Measurements from ENCODE around the gene FBXO24.
"Not testable (repeated sequence)": the region's sequence is repeated elsewhere in the genome, so short reads cannot be mapped to it uniquely, and the experiment has no call there.

Gene FBXO24

DNA sequence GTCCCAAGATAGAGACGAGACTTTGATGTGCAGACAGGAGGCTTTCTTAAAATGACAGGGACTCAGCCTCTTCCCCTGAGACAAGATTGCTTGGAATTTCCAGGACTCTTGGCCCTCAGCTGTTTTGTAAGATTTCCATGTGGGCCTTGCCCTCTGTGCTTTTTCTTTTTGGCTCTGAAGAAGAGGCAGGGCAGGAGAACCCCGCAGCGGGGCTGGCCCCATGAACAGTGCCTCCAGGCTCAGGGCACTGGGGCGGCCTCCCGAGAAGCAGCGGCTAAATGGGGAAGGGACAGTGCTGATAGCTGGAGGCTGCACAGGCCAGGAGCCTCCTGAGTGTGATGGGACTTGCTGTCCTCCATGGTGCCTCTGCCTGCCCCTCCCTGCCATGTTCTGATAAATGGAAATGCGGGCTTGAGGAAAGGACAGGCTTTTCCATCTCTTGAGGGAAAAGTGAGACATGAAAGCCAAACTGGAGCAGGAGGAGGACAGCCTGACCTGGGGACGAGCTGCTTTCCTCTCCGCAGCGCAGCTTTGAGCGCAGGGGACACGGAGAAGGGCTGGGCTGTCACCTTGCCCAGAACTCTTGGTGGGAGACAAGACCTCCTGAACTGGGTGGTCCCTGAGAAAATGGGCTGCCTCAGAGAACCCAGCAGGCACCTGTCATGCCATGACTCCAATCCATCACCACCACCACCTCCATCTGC lies 24.5 kb upstream of the FBXO24 start:
- no peak for DNase-seq

DNA sequence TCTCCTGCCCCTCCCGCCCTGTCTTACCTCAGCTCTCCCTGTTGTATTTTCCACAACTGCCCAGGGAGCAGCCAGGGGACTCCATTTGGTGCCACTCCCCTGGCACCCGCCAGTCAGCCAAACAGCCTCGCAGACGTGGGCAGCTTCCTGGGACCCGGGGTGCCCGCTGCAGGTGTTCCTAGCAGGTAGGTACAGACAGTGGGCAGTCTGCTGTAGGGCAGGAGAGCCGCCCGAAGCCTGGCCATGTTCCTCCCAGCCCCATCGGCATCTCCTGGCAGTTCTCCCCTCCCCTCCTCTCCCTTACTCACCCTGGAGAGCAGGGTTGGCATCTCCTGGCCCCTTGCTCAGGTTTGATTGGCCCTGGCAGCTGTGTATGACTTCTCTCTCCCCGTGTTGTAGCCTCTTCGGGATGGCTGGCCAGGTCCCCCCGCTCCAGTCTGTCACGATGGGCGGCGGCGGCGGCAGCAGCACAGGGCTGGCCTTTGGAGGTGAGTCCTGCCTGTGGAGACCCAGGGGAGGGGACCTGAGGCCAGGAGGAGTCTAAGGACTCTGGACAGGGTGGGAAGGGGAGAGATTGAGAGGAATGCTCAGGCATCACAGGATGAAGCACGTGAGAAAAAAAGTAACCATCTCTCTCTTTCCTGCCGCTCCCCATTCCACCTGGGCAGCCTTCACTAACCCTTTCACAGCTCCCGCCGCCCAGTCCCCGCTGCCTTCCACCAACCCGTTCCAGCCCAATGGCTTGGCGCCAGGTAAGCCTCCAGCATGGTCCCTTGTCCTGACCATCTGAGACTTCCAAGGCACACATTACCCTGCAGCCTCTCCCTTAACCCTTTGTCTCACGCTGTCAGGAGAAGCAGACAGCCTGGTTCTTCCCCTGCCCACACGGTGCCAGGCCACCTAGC lies 23.7 kb upstream of the FBXO24 start:
- no peak for DNase-seq

DNA sequence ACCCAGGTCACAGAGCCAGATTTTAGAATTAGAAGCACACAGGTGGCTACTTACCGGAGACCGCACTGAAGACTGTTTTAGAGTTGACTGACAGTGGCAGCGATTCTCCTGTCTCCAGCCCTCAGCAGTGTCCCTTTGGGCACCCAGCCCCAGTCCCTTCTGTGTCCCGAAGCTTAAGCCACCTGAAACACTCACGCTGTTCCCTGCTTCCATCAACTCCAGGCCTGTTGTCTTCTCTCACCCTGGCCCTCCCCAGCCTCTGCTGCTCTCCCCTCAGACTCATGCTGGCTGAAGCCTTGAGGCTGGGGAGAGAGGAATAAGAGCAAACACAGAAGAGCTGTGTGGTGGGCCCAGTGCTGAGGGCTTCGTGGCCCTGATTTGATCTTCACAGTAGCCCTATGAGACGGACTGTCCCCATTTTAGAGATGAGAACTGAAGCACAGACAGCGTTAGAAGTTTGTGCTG lies 23.0 kb upstream of the FBXO24 start:
- no peak for DNase-seq

DNA sequence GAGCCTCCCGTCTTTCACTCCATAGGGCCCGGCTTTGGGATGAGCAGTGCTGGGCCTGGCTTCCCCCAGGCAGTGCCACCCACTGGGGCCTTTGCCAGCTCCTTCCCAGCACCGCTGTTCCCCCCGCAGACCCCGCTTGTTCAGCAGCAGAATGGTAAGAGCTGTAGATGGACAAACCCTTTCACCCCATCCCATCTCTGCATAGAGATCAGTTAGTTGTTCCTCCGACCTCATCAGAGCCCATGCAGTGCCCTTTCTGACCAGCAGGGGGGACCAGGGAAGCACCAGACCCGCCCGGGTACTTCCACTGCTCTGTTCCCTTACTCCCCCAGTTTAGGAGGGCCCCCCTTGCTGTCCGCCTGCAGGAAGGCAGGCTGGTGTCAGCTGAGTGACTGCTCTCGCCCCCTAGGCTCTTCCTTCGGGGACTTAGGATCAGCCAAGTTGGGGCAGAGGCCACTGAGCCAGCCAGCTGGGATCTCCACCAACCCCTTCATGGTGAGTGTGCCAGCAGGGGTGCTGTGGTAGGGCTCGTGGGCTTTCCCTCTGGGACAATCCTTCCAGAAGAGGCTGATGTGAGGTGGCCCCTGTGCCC lies 22.2 kb upstream of the FBXO24 start:
- peak; percentile 69 to 85 (median 77) for DNase-seq

DNA sequence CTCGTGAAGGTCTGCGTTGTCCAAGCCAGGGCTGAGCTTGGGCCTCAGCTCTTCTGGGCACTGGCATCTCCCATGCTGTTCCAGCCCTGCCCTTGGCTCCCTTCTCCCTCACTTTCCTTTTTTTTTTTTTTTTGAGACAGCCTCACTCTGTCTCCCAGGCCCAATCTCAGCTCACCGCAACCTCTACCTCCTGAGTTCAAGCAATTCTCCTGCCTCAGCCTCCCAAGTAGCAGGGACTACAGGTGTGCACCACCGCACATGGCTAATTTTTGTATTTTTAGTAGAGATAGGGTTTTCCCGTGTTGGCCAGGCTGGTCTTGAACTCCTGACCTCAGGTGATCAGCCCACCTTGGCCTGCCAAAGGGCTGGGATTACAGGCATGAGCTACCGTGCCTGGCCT lies 21.7 kb upstream of the FBXO24 start:
- not testable (repeated sequence) for DNase-seq

DNA sequence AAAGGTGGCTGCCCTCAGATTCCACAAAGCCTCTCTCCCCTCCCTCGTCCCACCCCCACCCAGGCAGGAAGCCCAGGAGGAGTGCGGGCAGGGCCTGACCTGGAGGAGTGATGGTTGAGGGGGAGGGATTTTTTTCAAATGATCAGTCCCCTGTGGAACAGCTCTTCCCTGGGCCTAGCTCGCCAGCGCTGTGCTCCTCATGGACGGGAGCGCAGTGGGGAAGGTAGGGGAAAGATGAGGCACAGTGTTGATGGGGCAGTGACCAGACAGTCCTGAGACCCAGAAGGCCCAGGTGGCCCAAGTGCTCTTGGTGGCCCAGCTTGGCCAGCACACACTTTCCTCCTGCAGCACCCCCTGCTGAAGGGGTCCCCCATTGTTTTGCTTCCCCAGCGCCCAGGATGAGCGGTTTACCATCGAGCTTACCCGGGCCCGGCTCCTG lies 21.0 kb upstream of the FBXO24 start:
- DNase-seq = no peak

DNA sequence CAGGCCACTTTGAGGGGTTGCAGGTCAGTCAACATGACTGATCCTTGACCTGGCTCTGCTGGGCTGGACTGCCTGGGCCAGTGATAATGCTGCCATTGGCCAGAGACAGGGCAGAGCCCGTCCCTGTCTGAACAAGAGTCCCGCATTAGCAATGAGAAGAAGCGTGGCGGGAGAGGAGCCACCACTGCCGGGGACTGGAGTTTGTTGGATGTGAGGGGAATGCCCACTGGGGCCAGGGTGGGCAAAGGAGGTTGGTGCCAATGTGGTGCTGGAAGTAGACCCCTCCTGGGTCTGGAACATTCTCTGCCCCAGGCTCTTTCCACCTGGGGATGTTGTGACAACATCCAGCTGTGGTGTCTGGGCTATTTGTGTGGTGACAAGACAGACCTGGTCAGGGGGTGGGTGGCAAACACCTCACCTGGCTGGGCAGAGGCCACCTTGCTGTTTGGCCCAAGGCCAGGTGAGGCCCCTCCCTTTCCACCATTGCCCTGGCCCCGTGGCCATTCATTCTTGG lies 20.1 kb upstream of the FBXO24 start:
- DNase-seq = no peak

DNA sequence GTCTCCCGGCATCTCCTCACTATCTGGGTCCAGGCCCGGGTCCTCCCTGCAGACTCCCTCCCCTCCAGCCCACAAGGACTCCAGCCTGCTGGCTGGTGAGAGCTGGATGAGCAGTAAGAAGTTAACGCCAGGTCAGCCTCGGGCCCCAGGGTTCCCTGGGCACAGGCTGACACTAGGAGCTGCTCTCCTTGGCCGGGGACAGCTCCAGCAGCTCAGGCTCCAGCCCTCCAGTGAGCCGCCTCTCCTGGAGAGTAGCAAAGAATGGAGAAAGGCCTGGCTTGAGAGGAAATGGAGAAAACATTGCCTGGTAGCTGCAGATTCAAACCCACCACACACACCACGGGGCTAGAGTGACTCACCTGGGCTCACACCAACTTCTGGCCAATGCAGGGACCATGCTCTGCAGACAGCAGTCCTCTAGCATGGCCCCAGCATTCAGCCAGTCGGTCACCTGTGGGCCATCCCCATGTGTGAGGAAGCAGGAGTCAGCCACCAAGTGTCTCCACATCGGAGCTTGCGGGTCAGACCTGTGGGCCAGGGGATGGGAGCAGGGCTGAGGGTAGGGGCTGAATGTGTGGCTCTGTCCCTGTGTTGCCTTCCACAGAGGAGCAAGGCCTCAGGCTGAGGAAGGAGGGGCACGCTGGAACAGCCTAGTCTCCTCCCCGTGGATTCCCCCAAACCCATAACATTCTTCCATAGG lies 18.9 kb upstream of the FBXO24 start:
- no peak for DNase-seq

DNA sequence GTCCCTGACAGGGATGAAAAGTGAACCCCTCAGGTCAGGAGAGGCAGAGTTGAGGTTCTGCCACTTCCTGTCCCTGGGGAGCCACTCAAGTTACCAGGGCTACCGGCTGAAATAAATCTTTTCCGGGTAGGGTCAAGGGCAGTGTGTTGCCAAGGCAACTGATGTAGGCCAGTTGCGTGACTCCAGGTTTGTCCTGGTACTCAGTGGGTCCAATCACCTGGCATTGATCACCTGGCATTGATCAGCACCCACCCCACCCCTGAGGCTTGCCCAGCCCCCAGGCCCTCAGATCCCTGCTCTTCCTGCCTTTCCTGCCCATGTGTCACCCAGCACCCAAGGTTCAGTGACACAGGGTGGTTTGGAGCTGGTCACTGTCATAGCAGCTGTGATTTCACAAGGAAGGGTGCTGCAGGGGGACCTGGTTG lies 18.4 kb upstream of the FBXO24 start:
- DNase-seq = no peak

DNA sequence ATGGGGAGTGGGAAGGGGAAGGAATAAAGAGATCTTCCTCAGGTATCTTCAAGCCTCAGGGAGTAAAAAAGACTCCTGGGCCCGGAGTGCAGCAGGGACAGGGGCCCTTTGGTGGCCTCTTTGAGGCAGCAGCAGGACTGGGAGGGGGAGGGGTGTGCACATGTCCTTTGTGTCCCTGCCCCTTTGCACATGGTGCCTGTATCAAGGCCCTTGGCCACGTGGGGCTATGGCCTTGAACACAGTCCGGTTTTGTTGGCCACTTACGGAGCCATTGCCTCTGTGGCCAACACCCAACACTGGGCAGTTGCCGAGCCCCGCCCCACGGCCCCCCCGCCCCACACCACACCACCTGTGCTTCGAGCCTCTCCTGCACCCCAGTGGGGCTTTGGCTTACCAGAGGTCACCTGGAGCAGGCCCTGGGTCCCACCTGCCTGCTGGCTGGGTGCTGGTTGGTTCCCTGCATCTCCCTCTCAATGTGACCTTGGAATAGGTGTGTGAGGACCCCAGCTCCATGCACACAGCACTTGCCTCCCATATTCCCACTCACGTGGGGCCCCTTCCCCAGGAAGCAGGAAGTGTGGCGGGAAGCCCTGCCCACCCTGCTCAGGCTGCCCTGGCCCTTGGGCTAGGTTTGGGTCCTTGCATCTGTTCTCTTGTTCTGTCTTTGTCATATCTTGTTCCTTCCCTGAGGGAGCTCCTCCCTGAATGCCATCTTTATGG lies 17.8 kb upstream of the FBXO24 start:
- no peak for DNase-seq

DNA sequence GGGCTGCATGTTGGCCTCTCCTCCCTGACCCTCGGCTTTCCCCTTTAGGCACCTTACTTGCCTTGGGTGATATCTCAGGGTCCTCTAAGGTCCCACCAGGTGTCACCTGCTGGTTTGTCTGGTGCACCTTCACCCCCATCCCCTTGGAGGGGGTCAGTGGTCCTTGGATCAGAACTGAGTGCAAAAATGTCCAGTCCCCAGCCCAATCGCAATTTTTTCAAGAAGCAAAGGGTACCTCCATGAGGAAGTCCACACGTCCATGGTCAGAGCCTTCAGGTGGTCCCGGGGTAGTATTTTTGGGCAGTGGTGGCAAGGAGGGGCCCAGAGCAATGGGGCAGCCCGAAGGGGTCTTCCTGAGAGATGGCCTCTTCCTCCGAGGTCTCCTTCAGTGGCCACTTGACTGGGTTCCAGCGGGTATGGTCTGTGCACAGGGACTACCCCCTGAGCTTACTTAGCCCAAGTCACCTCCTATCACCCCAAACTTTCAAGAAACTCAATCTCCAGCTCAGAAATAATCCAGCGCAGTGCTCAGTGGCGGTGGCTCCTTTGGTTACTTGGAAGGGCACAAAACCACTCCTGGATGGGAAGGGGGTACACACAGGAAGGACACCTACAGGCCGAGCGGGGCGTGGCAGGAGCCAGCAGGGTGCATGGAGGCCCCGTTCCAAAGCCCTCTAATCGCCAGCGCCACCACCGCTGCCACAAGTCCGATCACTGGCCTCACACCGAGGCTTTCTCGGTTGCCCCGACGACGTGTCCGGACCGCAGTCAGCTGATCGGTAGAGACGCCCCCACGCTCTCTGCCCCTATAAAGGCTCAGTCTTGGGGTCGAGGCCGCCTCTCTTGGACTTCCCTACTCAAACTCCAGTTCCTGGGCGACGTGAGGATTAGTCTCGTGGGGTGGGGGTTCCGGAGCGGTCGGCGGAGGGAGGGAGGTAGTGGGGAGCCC lies 17.0 kb upstream of the FBXO24 start:
- no peak for DNase-seq

DNA sequence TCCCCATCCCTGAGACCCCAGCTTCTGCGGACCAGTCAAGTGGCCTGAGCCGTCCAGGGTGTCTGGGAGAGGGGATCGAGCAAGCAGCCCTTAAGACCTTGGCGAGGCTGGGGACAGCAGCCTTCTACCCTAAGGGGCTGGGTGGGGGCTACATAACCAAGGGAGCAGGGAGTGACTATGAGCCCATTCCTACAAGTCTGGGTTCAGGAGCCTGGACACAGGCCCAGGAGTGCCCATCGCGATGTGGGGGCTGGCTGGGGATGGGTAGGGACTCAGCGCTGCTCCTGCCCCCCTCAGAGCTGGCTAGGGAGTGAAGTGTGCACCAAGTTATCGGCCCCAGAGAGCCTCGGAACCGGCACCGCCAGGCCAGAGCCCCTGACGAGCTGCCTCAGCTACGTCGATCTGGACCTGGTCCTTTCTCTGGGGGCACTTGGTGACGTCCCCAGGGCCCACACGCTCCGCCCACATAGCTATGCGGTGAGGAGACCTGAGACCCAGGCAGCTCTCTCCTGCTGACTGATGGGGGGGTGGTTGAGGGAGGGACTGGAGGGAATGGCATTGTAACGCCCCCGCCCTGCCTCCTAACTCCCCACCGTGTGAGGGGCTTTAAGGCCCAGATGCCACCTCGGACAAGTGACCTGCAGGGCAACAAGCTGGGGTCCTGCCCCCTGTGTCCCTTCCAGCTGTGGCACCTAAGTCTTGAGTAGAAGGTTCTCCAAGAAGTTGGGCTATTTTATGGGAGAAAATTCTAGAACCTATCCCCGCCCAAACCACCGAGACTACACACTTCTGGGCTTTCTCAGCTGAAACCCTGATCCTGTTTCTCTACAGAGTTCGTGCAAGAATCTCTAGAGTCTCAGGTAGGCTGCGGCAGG lies 14.9 kb upstream of the FBXO24 start:
- DNase-seq = no peak

DNA sequence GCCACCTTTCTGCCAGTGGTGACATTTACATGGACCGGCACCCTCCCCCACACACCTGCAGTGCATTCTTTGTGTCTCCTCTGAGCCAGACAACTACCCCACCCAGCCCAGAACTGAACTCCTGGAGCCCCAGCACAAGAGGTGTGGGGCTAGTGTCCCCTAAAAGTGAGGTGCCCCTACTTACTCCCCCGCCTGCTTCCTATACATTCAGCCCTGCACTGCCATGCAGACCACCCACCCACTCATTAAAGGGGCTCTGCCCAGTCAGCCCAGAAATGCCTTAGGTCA lies 14.4 kb upstream of the FBXO24 start:
- DNase-seq = no peak

DNA sequence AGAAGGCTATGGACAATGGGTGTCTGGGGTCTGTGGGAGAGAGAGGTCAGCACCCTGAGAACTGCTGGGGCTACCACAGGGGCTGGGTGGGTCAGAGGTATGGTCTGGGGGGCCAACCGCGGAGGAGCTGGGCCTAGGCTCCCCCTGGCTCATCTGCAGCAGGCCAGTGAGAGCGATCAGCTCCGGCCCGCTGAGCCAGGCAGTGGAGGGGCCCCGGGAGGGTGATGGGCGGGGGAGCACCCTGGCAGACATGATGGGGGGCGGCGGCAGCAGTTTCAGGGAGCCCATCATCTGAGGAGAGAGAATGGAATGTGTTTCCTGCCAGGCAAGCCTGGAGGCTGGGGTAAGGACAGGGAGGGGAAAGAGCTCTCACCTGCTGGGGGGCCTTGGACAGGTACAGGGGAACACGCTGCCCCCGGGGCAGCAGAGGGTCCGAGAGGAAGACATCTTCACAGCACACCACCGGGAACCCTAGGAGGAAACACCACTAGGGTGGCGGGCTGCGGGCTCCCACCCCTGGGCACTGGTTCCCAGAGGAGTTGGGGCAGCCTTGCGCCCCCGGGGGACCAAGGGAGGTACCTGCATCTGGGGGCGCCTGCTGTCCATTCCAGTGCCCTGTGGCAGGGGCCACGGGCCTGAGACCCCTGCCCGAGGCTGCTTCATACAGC lies 13.7 kb upstream of the FBXO24 start:
- DNase-seq = no peak

DNA sequence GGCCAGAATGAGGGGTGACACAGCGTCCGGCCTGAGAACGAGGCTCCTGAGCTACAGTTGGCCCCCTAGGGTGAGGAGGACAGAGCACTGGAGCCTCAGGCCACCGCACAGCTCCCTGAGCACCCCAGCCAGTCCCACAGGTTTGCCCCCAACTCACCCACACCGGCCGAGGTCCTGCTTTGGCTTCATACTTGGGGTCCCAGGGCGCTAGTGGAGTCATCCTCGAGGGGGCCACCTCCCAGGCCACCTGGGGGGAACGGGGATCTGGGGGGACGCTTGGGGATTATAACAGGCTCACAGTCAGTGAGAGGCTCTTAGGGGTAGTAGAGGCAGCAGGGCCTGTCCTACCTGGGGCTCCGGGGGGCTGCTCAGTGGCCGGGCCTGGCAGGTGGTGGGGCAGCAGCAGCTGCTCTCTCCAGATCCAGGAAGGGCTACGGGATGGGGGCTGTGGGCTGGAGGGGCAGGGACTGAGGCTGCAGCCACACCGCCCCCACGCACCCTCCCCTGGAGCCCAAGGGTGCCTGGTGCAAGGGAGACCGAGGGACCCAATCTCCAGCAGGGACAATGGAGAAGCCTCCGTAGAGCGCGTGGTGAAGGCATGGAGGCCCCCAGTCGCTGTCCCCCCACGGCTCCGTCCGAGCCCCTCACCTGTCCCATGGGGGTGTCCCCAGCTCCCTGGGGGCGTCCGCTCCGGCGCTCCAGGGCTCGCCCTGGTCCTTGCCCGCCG lies 13.0 kb upstream of the FBXO24 start:
- no peak for DNase-seq

DNA sequence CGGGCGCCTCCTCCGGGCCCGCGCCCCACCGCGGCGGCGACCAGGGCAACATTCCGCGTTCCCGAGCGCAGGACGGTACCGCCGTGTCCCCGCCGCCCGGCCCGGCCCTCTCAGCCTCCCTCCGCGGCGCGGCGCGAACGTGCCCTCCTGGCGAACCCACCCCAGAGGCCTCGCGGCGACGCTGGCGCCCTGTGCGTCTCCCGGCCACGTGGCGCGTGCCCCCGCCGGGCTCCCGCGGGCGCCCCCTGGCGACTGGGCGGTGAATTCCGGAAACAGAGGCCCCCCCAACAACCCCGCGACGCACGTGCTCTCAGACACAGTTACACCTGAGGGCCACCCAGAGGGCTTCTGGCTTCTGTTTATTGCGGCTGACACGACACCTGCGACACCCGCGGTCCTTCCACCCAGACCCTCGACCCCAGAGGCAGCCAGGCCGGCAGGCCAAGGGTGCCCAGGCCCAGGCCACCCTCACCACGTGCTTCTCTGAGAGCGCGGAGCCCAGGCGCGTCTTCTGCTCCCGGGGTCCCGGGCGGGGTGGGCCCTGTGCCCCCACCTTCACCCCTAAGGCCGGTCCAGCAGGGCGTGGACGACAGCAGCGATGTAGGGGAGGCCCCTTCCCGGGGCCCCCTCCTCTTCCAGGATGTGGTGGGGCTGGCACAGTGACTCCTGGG lies 12.3 kb upstream of the FBXO24 start, which contains the start of gene SAP25:
SAP25 (minus strand) TSS at position 210 of the 671 bp plus-strand sequence; CDS start at position 52, 158 bp downstream.
- no peak for DNase-seq

DNA sequence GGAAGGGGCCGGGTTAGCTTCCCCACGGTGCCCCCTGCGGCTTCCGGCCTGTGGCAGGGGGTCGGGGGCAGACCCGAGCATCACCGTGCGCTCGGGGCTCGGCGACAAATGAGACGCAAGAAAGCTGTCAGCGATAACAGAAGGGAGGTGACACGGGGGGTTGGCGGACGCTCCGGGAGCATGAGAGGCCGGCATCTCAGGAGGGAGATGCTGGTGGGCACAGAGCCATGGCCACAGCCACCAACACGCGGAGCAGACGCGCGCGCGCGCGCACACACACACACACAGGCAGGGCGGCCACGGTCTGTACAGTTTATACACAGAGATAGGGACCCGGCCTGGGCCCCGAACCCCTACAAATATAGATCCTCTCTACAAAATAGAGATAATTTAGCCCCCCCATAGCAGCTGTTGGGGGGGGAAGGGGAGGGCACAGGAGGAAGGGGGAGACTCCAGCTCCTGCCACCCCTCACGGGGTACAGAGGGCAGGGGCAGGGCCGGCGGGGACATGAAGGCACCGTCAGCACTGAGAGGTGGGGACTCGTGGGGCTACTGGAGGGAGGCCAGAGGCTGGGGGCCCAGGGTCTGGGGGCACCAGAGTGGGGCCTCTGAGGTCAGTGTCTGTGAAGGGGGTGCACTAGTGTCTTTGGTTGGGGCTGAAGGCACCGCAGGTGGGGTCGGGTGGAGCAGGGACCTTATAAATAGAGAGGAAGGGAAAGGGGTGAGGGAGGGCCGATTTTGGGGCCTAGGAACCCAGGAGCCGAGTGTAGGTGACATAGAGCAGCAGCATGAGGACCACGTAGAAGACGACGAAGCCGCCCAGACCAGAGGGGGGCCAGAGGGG lies 11.5 kb upstream of the FBXO24 start:
- no peak for DNase-seq

Data from activated CD4-positive, CD25-positive, alpha-beta regulatory T cell (primary cell).